ENCODE results near the gene SLC24A2.

Gene SLC24A2

DNA sequence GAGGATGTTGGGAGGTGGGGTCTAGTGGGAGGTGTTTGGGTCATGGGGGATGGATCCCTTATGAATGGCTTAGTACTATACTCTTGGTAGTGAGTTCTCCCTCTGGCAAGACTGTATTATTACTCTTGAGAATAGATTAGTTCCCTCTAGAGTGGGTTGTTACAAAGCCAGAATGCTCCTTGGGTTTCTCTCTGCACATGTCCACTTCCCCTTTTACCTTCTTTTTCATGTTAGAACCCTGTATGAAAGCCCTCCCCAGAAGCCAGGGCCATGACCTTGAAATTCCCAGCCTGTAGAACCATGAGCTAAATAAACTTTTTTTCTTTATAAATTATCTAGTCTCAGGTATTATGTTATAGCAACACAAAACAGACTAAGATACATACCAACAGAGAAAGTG is 31.1 kb downstream of the SLC24A2 start:
- no peak for DNase-seq (ENCODE audit: low read depth in 2 of 2)

DNA sequence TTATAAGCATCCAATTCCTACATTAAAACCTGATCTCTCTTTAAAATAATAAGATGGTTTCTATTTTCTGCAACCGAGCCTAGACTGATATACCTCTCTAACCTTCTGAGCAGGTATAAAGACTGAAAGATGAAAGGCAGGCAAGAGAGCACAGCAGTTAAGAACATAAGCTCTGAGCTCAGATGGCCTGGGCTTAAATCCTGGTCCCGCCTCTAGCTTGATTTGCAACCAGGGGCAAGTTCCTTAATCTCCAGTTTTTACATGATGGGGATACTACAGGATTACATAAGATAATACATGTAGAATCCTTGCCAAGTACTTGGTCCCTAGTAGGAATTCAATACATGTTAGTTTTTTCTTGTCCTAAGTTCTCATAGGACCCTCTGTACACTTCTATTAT is 33.9 kb downstream of the SLC24A2 start:
- DNase-seq (ENCODE audit: low read depth in 2 of 2) = no peak

DNA sequence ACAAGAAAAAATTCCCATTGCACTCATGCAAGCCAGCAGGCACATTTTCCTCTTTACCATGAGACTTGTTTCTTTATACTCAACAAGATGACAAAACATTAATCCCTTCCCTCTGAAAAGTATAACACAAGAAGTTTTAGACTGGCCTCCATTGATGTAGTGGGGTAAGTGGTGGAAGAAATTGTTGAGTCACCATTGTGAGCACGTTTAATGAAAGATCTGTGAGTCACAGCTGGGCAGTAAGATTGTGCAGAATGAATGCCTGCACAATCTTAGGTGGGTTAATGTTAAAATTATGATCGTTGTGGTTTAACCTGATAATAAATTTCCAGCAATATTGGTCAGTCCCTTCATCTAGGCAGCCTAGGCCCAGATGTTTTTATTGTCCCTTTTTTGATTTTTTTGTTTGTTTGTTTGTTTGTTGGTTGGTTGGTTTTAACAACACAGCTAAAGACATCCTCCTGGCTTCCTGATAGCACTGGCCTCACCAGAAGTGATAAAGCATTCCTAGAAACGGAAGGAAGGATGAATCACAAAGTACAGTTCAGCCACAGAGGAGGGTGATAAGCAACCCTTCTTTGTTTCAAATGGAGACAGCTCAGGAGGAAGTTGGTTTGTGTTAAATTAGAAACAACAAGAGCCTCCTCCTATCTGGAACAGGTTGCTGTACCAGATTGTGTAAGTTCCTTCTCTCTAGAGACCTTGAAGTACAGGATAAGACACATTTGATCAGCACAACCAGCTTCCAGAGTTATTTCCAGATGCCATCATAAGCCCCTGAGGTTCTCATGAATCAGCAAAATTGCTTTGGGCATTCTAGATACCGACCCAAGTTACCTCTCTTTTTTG is 40.3 kb downstream of the SLC24A2 start:
- no peak for DNase-seq (ENCODE audit: low read depth in 2 of 2)

DNA sequence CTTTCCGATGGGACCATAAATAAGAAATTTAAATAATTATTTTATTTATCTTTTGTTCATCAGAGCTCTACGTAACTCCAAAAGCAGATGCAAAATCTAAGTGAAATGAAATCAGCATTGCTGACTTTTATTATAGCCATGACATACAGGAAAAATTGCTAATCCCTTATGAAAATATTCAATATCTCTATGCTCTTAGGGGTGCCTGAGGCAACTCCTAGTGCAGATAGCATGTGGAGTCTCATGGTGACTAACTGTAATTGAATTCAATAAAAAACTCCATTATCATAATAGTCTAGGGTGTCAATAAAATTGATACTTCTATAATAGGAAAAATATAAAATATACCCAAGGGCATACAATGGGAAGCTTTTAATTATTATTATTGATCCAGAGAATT is 42.6 kb downstream of the SLC24A2 start:
- DNase-seq (ENCODE audit: low read depth in 2 of 2) = no peak

DNA sequence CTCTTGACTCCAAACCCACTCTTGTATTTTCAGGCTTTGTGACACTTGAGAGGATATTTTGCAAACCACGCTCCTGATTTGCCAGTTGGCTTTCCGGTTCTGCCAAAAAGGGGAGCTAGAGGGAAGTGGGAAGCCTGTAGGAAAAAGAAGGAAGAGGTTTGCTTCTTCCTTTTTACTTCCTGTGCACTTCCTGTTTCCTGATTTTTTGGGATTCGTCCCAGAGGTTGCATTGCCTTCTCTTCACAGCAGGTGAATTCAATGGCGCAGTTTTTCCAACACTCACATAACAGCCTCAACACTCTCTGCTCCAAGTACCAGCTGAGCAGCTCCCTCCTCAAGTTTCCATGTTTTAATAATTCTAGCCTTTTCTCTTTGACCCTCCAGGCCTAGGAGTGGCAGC is 47.7 kb downstream of the SLC24A2 start:
- DNase-seq (ENCODE audit: low read depth in 2 of 2) = no peak

Measured in stimulated activated CD8-positive, alpha-beta memory T cell treated with anti-CD3 and anti-CD28 coated beads, Interleukin-15, amount 100 ng/mL, for 48 hours (primary cell).